Stimulated activated naive CD8-positive, alpha-beta T cell treated with anti-CD3 and anti-CD28 coated beads, Interleukin-15, Interleukin-2, amounts not matched to agents 100 U/mL and 50 U/mL, for 24 hours (primary cell): ENCODE data around the gene RBMS1.
A peak's percentile ranks its signal among the peaks of the same experiment; 100 is the strongest.
"Not testable (repeated sequence)": the region's sequence is repeated elsewhere in the genome, so short reads cannot be mapped to it uniquely, and the experiment has no call there.

Experiments used
- ATAC-seq: fragments of 150-1000 bp; cut with Tn5 transposase; one replicate; pipeline ENCODE4 v1.10.0; 2021
- DNase-seq: peaks from one replicate; pipeline ENCODE4 v3.0.0; 2021

RBMS1 gene

DNA sequence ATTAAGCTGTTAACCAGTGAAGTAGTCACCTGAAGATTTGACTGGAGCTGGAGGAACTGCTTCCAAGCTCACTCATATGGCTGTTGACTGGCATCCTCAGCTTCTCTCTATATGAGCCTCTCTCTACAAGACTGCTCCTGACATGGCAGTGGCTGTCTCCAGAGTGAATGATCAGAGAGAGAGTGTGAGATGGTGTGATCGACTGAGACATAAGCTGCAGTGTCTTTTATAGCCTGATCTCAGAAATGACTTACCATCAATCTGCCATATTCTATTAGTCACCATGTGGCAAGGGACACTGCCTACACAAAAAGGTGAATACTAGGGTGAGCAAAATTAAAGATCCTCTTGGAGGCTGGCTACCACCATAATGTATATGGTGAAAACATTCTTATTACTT, 7.8 kb upstream of the RBMS1 start:
- ATAC-seq (peak; percentile 76), DNase-seq (no peak)

DNA sequence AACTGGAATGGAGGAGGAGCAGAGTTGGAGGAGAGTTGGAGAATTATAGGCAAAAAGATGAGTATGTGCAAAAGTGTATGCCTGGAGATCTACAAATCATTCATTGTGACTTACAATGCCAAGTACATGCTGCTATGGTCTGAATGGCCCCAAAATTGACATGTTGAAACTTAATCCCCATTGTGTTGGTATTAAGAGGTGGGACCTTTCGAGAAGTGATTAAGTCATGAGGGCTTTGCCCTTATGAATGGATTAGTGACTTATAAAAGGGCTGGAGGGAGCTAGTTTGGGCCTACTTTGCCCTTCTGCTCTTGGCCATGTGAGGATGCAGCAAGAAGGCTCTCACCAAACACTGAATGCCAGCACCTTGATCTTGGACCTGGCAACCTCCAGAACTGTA, 6.3 kb upstream of the RBMS1 start:
- ATAC-seq (no peak), DNase-seq (no peak)

DNA sequence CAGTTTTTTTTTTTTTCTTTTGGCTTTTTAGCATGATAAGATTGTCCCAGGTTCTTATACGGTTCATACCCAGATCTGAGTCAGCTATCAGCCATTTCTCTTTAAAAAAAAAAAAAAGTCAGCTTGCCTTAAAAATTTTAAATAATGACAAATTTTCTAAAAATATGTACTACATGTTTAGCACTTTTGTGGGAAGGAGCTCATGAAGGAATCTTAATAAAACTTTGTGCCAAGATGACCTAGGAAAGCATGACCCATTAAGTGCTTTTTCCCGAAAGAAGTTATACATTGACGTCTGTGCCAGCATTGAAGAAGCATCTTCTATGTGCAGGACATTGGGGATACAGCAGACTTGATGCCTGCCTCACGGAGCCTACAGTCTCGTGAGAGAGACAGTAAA, 4.5 kb upstream of the RBMS1 start:
- ATAC-seq, result no peak

DNA sequence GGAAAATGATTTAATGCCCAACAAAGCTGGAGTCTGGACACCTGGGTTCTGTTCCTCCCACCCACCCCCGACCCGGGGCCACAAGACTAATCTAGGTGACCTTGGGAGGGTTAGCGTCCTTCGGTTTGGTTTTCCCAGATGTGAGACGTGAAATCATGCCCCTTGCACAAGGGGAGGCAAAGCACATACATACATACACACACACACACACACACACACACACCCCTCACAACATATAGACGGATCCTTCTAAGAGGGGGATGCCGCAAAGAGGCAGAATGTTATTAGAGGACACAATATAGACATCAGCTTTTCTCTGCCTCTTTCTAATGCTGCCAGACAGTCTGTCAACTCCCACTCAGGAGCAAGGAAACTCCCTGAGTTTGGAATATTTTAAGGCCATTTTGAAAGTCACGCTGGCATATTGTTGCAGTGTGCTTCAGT, 616 bp upstream of the RBMS1 start:
- no peak for ATAC-seq
- no peak for DNase-seq

More for the DNA sequence above, 4.5 kb upstream of the RBMS1 start:
- no peak for DNase-seq

DNA sequence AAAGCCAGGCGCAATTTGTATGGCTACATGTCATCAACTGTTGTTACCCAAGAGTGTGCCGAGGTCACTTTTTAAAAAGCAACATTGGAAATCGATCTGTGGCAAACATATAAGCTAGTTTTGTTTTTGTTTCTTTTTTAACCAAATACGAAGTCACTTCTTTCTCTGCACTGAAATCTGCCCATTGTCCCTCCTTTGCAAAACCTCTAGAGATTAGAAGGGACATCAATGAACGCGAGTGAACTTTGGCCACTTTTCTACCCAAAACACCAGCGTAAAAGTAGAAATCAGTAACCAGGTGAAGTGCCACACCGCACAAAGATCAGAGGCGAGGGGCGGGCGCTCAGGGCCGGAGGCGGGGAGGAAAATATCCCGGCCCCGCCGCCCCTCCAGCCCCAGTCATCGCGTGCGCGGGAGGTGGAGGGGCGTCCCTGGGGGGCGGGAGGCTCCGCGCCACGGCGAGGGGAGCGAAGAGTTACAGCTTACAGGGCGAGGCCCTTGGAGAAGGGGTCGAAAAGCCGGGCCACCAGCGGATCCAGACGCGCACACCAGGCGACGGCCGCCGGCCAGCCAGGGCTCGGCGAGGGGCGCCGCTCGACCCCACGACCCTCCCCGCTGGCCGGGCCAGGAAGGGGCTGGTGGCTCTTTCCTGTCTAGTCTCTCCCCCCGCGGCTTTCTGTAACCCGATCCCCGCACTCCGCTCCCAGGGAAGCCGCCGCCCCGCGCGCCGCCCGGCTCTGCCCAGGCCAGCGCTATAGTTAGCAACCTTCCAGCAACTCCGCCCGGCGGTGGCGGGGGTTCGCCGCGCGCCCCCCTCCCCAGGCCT, 993 bp downstream of the RBMS1 start:
- ATAC-seq (peak; percentile 65), DNase-seq (peak; percentile 75)

DNA sequence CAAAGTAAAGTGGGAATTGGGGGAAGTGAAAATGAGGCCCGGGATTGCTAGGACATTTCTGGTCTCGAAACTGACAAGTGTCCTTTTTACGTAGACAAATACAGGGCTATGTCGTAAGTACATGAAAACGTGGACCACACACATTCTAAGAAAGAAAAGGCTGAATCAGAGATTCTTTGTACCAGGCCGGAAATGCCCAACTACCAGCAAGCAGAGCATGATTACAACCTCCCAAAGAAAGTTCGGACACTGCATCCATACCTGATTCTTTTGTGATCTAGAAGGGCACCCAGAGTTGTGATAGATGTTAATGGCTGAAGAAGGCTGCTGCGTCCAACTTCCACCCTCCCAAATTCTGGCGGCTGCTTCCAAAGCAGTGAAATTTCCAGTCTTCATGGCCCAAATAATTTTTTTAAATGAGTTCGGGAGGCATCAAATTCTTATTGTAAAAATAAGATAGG, 1.7 kb downstream of the RBMS1 start:
- no peak for ATAC-seq
- DNase-seq, result no peak

DNA sequence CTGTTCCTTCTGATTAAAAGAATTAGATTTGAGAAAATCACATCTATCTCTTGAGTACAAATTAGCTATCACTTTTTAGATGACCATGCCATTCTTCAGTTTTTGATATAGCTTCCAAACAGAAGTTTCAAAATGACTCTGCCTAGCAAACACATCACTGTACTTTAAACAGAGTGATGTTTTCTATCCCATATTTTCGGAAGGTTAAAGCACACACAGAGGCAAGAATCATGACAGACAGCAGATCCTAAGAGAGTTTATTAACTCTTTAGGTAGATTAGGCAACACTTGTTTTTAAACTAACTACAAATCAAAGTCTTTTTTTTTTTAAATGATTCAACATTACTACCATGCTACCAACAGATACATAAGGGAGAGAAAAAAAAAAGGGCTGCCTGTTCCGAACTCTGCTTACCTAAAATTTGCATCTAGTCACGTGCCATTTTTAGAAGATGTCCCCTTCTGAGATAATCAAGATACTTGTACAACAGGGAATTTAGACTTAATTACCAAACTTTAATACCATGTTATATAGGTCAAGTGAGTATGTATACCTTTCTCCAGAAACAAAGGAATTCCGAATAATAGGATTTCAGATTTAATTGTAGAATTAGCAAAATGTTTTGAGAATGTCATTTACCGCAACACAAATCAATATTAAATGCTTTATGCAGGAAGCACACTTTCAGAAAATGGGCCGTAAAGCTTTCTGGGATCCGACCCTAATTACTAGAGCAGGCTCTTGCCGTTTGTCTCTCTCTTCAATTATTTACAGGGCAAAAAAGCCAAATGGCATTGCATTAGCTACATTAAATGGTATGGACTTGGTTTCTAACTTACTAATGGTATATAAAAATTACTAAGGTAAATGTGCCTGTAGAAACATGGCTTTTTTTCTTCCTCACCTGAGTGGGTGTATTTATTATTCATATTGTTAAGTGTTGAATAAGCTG, 2.6 kb downstream of the RBMS1 start:
- ATAC-seq, result no peak
- no peak for DNase-seq

DNA sequence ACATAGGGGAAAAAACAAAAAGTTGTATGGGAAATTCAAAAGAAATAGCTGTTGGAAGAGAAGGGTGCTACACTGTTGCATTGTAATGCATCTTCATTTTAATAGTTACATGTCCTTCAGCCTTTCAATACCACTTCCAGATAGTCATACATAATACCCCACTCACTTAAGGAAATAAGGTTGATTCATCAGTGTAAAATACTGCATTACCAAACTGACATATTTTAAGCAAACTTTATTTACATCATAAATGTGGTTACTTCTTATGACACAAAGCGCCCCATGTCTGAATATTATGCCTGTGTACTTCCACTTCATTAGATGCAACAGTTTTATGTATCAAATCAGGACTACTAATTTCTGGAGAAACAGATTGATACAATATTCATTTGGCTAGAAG, 4.5 kb downstream of the RBMS1 start:
- peak; percentile 17 for ATAC-seq
- no peak for DNase-seq

DNA sequence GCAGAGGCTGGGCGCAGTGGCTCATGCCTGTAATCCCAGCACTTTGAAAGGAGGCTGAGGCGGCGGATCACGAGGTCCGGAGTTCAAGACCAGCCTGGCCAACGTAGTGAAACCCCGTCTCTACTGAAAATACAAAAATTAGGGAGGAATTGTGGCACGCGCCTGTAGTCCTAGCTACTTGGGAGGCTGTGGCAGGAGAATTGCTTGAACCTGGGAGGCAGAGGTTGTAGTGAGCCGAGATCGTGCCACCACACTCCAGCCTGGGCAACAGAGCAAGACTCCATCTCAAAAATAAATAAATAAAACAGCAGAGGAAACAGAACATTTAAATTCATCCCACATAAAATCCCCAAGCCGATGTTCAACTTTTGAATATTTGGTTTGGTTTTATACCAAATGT, 5.3 kb downstream of the RBMS1 start:
- DNase-seq, ATAC-seq: not testable (repeated sequence)

DNA sequence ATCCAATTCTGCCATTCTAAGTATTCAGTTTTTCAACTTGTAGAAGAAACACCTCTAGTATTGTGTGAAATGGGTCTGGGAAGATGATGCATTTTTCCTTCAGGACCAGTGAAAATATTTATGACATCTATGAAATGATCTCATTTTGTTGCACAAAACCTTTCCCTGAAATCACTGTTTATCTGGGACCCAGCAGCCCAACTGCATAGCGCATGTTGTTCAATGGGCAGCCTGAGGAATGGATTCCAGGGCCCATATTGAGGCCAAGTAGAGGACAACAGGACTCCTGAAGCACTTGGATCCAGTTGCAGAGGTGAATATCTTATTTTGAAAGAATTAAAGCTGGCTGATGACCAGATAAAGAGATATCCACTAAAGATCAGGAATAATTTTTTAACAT, 7.3 kb downstream of the RBMS1 start:
- DNase-seq (no peak), ATAC-seq (no peak)

DNA sequence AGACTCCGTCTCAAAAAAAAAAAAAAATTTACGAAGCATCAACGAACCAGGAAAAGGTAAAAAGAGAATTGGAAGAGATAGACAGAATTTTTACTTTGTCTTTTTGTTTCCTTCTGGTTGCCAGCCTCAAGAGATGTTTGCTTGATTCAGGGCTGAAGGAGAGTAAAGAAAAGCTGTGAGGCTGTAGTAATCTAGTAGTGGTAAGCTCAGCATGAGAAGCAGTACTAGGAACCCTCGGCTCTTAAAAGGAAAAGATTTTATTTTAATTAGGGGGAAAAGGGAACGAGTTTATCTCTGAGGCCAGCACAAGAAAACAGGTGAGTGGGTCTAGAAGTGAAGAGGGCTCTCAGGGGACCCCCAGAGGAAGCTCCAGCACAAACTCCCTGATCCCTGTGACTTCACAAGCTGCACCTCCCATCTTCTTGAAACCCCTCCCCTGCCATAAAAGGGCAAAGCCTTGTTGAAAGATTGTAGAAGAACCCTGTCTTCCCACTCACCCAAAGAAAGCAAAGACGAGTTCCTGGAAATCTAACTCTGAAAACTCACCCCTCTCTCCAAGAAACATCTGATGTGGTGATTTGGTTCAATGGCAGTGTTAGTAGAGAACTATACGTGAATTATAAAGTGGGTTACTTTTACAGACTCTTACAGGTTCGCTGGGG, 8.6 kb downstream of the RBMS1 start:
- ATAC-seq, result peak; percentile 63
- no peak for DNase-seq

DNA sequence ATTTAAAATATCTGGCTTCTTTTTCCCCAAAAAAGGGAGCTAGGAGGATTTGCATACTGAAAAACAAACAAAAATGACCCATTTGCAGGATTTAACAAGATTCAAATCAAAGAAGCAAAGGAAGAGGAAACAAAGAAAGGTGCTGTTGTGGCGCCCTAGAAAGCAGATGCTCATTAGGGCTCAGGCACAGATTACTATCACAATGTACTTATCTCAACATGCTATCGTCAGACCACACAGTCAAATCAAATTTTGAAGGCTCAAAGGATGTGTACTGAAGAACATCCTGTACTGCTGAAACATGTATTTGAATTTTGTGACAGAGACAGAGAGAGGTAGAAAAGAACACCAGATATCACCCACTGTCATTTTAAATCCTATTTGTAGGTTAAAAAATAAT, 10.9 kb downstream of the RBMS1 start:
- peak; percentile 65 for ATAC-seq
- DNase-seq, result no peak

DNA sequence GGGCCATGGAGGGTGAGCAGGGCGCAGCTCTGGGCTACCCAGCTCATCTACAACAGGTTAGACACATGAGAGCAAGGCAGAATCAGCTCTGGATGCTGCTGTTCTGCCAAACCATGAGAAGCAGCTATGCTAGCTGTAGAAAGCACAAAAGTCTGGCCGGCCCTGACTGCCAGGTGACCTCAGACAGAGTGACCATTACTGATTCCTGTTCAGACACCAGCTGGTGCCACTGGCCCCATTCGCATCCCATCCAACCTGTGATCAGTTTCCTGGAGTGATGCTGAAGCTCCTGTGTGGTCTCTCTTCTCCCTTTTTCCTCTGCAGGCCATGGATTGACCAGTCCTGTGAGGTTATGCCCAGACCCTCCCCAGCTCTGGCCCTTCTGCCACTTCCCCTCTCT, 14.3 kb downstream of the RBMS1 start:
- DNase-seq, result no peak
- no peak for ATAC-seq

DNA sequence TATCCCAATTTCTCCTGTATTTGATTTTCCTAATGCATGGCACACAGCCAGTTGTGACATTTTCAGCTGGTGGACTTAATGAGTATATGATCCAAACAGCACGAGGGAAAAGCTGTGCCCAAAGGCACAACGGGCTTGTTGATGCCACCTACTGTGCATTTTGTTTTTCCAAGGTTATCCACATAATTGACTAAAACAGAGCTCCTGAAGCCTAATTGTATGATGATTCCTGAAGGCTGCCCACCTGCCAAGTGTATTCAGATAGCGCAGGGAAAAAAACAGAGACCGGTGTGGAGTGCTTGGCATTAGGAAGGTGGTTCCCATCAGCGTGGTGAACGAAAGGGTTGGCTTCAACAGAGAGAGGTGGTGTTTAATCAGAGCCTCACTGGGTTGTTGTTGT, 14.9 kb downstream of the RBMS1 start:
- ATAC-seq (no peak), DNase-seq (no peak)

DNA sequence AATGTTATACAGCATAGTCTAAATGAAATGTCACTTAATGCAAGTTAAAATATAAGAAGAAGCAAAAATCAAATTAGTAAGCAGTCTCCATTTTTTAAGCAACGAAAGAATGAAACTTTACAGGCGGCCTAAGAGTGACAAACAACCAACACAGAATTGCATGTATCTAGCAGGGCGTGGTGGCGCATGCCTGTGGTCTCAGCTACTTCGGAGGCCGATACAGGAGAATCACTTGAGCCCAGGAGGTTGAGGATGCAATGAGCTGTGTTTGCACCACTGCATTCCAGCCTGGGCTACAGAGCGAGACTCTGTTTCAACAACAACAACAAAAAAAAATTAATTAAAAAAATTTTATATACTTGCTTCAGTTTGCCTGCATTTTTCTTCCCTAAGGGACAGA, 16.6 kb downstream of the RBMS1 start:
- DNase-seq, result no peak
- ATAC-seq, result no peak

DNA sequence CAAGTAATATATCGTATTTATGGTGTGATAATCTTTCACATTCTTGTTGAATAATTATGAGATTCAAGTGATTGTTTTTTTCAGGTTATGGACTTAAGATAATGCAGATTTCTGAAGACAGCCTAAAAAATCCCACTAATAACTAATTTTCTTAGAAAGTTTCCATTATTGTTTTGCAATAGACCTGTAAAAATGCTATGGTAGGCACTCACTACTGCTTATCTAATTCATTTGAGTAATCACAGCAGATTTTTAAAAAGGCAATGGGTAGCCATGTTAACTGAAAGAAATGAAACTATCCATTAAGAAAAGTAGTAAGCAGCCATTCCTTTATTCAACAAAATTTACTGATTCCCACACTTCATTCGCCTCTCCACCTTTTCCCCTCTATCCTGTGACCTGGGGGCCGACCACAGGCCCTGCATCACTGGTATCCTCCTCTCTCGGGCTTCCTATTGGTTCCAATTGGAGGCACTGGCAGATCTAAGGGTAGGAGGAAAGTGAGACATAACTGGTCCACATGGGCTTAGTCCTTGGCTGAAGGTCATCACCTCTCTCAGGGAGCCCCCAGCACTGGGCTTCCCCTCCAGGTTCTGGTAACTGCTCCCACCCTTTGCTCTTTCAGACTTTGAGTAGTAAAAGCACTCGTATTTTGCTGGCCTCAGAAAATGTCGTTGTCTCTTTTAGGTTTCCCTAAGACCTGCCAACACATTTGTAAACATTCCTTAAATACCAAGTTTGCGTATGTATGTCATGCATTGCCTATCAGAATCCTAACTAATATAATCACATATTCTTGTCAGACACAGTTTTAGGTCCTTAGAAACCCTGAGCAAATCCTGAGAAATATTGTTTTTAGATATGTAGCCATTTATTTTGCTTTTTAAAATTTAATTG, 18.5 kb downstream of the RBMS1 start:
- ATAC-seq, result no peak
- DNase-seq, result no peak

DNA sequence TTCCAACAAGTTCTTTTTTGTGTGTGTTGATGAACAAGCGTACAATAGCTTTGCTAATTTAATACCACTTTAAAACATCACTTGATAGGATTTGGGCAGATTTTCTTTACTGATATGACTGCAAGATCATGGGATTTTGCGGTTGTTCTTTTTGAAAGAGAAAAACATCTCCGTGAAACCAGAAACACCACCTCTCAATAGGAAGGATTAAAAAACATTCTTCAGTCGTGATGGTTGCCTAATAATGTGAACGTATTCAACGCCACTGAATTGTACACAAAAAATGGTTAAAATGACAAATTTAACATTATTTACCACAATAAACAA, 19.3 kb downstream of the RBMS1 start:
- DNase-seq (no peak), ATAC-seq (no peak)

DNA sequence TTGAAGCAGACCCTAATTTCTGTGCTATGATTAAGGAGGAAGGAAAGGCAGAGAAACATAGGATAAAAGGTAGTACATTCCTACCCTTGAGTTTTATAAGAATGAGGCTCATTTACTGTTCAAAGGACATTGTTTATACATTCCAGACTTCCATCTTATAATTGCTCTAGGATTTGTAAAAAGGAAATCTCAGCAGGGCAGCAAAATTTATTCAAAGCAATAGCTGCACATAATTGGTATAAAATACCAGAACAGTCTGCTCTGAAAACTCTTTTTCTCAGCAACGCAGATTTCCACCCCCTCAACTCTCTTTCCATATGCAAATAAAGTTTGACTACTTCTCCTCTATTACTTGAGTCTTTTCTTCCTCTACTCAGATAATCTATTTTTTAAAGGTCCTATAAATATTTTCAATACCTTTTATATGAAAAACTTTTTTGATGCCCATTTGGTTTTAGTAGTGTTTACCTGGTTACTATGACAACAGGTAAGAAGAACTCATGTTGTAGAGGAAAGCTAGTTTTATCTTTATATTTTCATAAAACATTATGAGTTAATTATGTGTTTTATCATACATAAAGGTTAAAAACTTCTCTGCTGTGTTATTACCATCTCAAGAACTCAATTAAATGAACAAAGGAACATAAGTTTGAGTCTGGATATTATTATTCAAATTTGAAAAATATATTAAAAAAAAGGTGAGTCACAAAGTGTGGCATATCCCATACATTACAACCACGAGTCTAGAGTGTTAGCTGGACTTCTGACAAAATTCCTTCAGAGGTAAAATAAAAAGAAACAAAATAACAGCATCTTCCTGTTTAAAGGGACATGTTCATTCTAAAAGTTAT, 19.9 kb downstream of the RBMS1 start:
- ATAC-seq (no peak), DNase-seq (no peak)

DNA sequence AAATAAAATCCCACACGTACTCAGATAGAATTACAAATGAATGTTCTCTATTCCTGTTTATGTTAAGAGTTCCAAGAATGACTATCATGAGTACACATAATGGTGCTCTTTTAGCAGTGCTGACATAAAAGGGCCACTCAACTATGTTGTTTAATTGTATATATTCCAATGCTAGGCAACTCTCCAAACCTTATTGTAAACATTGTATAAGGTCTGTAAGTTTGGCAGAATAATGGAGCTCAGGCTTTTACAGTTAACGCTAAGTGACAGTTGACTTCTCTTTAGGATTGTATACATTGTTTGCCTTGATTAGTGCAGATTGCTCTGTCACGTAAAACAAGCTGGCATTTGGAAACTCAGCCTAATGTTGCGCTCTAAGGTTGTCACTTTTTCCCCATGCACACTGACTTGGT, 20.8 kb downstream of the RBMS1 start:
- ATAC-seq, result peak; percentile 61

DNA sequence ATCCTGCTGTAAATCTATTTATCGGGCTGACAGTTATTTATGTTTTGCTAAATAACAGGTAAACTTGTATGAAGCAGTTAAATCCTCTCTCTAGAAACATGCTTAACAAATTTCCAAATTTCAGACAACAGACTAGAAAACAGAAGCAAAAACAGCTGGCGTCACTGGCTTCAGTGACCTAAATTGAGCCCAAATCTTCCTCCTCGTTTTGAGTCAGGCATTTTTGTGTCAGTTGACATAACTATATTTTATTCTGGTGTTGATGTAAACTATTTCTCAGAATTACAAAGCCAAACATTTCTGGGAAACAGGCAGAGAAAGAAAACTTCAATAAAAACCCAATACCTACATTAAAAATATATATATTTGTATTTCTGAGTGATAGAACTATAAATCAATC, 21.7 kb downstream of the RBMS1 start:
- ATAC-seq (no peak), DNase-seq (no peak)

More for the DNA sequence above, 20.8 kb downstream of the RBMS1 start:
- no peak for DNase-seq
